Adrenal gland (tissue), 12 donors: ENCODE measurements around the gene KANSL2. TPM values are rescaled to one million over a fixed set of nuclear protein-coding genes. Genes with fewer than 3 reads are reported as not detected.

Experiments
- DNase-seq, 7 donors: peaks; one replicate each; pipeline ENCODE4 v3.0.0-alpha.2; 2019 to 2020
- H3K27ac ChIP-seq, 5 donors: fragments of 200-600 bp; sonication (generic) in 4 of 5; 1 replicate in 3 of 5; 2 replicates in 2 of 5; pipeline versions ENCODE4 v1.5.1 to v1.8.0; 2016 to 2020; ENCODE audit warnings: mild to moderate bottlenecking in 1 of 5
- H3K27me3 ChIP-seq: fragments of 200-600 bp; 2 replicates; pipeline ENCODE4 v1.8.0; 2021
- H3K36me3 ChIP-seq, 2 donors: fragments of 200-600 bp; replicated peaks in 1 of 2; 1 replicate in 1 of 2; 2 replicates in 1 of 2; pipeline versions ENCODE4 v1.5.1 to v1.8.0; 2018 to 2022
- H3K4me1 ChIP-seq, 2 donors: fragments of 200-600 bp; replicated peaks in 1 of 2; 1 replicate in 1 of 2; 2 replicates in 1 of 2; pipeline versions ENCODE4 v1.5.1 to v1.8.0; 2018 to 2021
- H3K4me3 ChIP-seq, 4 donors: fragments of 200-600 bp; sonication (generic) in 3 of 4; one replicate each; pipeline ENCODE4 v1.5.1; 2016 to 2018
- H3K9me3 ChIP-seq, 3 donors: fragments of 200-600 bp; sonication (generic) in 1 of 3; replicated peaks in 1 of 3; 1 replicate in 2 of 3; 2 replicates in 1 of 3; pipeline versions ENCODE4 v1.5.1 to v1.8.0; 2016 to 2021
- CTCF ChIP-seq, 6 experiments: fragments of 450-650 bp in 4 of 6; fragments of 200-600 bp in 2 of 6; sonication (generic) in 1 of 6; IDR thresholded peaks; 1 replicate in 5 of 6; 2 replicates in 1 of 6; pipeline versions ENCODE4 v1.5.1 to v1.8.0; 2016 to 2021; ENCODE audit warnings: antibody characterized with exemption in 6 of 6, mild to moderate bottlenecking in 2 of 6, moderate library complexity in 1 of 6
- POLR2A ChIP-seq, 2 donors: fragments of 450-650 bp; IDR thresholded peaks; one replicate each; pipeline ENCODE4 v1.6.1; 2017; ENCODE audit warnings: antibody characterized with exemption in 2 of 2, mild to moderate bottlenecking in 2 of 2, moderate library complexity in 1 of 2
- WGBS, 4 donors: extraction: QIAGEN DNeasy Blood & Tissue Kit in 2 of 4; methylation state at CpG; one replicate each; pipeline versions ENCODE4 v1.1.5 to v1.1.7; 2013 to 2017; 5-methylcytosine and 5-hydroxymethylcytosine counted together
- intact Hi-C, 2 donors: fragments of 100-400 bp; cut with DNase I; formaldehyde crosslinking; loops; one replicate each; pipeline versions ENCODE4 v1.14.1 to v1.15.0; 2022 to 2023
- polyA plus RNA-seq, 3 donors: library from polyadenylated mRNA; stranded (reverse); fragments of 200-250 nt in 2 of 3; fragments of 350-450 nt in 1 of 3; fragmentation: Illumina TruSeq in 1 of 3; extraction: RNeasy Lipid Tissue Mini Kit (QIAGEN cat#74804) in 1 of 3; gene quantifications; one replicate each; pipeline ENCODE4 v1.2.3, GENCODE V29; 2013 to 2014
- total RNA-seq, 9 donors: library from RNA; depleted of rRNA in 4 of 9; stranded (reverse); fragments of >200 nt in 4 of 9; fragments of 120-200 nt in 1 of 9; fragmentation: NEBNext Ultra II Directional in 1 of 9; extraction: Animal tissue kit (Norgen Biotek cat#: 25700) in 1 of 9; gene quantifications; one replicate each; pipeline versions ENCODE4 v1.1.0 to v1.2.4, GENCODE V29; 2013 to 2023
- donor health status: healthy with polysubstance abuse.
- donor health status: Bipolar disorder and iron deficiency.
- donor health status: DM: yes; HTN: yes; CAD: no.
- donor health status: DM: no; HTN: no; CAD: no.
- donor health status: DM: no; HTN: no; CAD: no.
- donor health status: DM: yes; HTN: yes; CAD: no.

KANSL2 gene
- total and polyA plus RNA-seq, 12 donors, result 21.3 to 67.6 (median 26.9) TPM

GRCh38 chr12:48696626-48697025 is 14.6 kb upstream of the KANSL2 start:
- WGBS, 4 donors, result 93 to 94% (median 93%) methylated on average over 5 of the region's 5 CpGs
- TF ChIP-seq POLR2A (IDR thresholded peaks at IDR 0.05) (no peak), CTCF (IDR thresholded peaks at IDR 0.05) (no peak)
- H3K36me3 ChIP-seq, result peaks cover 0 to 69% of the 10 kb centered on the region in 2 donors
- no peaks in the 10 kb centered on the region for H3K27me3 ChIP-seq
- DNase-seq, result no peak
- intact Hi-C loops, result no loop called here
- no peak overlapping the region for H3K4me3 ChIP-seq
- H3K27ac ChIP-seq, result no peak overlapping the region
- no peaks in the 10 kb centered on the region for H3K9me3 ChIP-seq
- H3K4me1 ChIP-seq, result no peaks in the 10 kb centered on the region

GRCh38 chr12:48695859-48696258 is 13.8 kb upstream of the KANSL2 start:
- intact Hi-C loops, result no loop called here
- TF ChIP-seq POLR2A (IDR thresholded peaks at IDR 0.05) (no peak), CTCF (IDR thresholded peaks at IDR 0.05) (no peak)
- Histone ChIP-seq H3K9me3 (no peaks in the 10 kb centered on the region), H3K4me3 (no peak overlapping the region), H3K36me3 (peaks cover 0 to 73% of the 10 kb centered on the region in 2 donors), H3K27me3 (no peaks in the 10 kb centered on the region), H3K27ac (no peak overlapping the region), H3K4me1 (no peaks in the 10 kb centered on the region)
- no peak for DNase-seq
- WGBS, 4 donors, result 43 to 73% (median 61%) methylated on average over 2 of the region's 2 CpGs

- Histone ChIP-seq H3K4me3 (no peak overlapping the region), H3K27me3 (no peaks in the 10 kb centered on the region), H3K4me1 (no peaks in the 10 kb centered on the region), H3K27ac (no peak overlapping the region), H3K9me3 (no peaks in the 10 kb centered on the region), H3K36me3 (peaks cover 0 to 68% of the 10 kb centered on the region in 2 donors)
- no peak for TF ChIP-seq POLR2A (IDR thresholded peaks at IDR 0.05)
- no peak for TF ChIP-seq CTCF (IDR thresholded peaks at IDR 0.05)
- WGBS, 4 donors, result 89 to 99% (median 97%) methylated on average over 6 of the region's 6 CpGs
- DNase-seq, result no peak
- intact Hi-C loops, result no loop called here
Observed at GRCh38 chr12:48694038-48694437, 12.0 kb upstream of the KANSL2 start.

- Histone ChIP-seq H3K27ac (no peak overlapping the region), H3K9me3 (no peaks in the 10 kb centered on the region), H3K27me3 (no peaks in the 10 kb centered on the region), H3K36me3 (peaks cover 0 to 68% of the 10 kb centered on the region in 2 donors), H3K4me3 (no peak overlapping the region), H3K4me1 (no peaks in the 10 kb centered on the region)
- no peak for TF ChIP-seq POLR2A (IDR thresholded peaks at IDR 0.05)
- TF ChIP-seq CTCF (IDR thresholded peaks at IDR 0.05), result no peak
- intact Hi-C loops, result no loop called here
- WGBS, 4 donors, result 85 to 97% (median 92%) methylated on average over 6 of the region's 6 CpGs
- no peak for DNase-seq
Observed at GRCh38 chr12:48693572-48693971, 11.5 kb upstream of the KANSL2 start.
